OCI-M2 (cell line): ENCODE results near the gene MROH7.

Source experiments
- DNase-seq: peaks from one replicate; lab custom pipeline; 2025; ENCODE audit not compliant: unreplicated experiment; lab: John Stamatoyannopoulos, UW

The MROH7 gene

DNA sequence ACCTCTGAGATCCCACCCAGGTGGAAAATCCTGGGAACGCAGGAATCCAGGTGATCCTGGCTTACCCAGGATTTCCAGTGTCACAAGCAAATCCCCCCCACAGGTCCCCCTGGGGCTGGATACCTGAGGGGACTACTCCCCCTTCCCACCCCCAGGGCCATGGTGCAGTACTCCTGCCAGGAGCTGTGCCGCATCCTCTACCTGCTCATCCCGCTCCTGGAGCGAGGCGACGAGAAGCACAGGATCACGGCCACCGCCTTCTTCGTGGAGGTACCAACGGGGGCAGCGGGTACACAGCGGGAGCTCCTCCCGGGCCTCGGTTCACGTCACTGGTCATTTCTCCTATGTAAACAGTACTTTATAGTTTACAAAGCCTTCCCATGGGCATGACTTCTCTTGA is 53.6 kb downstream of the MROH7 start:
- no peak for DNase-seq

DNA sequence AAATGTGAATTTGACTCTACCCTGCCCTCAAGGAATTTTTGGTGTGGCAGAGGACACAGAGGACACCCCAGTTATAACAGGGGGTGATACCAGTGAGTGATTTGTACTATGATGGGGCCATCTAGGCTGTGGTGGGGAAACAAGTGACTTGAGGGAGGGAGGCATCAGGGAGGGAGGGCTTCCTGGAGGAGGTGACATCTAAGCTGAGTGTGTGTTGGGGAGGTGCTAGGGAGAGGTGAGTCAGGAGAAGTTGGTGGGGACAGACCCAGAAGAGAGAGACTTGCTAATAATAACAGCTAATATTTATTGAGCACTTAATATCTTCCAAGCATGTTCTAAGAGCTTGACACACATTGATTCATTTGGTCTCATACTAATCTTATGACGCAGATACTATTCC is 54.2 kb downstream of the MROH7 start:
- DNase-seq: no peak

DNA sequence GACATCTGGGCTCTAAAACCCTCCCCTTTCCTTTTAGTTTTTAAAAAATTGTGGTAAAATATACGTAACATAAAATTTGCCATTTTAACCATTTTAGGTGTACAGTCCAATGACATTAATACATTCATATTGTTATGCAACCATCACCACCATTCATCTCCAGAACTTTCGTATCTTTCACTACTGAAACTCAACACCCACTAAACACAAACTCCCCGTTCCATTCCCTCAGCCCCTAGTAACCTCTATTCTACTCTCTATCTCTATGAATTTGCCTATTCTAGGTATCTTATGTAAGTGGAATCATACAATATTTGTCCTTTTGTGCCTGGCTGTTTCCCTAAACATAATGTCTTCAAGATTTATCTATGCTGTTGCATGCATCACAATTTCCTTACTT is 54.7 kb downstream of the MROH7 start:
- DNase-seq: no peak

DNA sequence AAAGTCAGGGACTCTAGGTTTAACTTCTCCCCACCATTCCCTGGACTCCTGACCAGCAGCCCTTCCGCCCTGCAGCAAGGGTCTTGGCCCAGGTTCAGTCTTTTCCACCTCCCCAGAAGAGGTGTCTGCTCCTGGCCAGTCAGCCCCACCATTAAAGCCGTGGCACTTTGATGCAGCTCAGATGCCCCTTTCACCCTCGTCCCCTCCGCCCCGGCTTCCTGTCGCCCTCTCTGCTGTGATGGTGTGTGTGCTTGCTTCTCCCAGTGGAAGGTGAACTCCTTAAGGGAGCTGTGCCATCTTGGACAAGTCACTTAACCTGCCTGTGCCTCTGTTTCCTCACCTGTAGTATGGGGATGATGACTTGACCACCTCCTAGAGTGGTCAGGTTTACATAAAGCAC is 56.3 kb downstream of the MROH7 start:
- no peak for DNase-seq

DNA sequence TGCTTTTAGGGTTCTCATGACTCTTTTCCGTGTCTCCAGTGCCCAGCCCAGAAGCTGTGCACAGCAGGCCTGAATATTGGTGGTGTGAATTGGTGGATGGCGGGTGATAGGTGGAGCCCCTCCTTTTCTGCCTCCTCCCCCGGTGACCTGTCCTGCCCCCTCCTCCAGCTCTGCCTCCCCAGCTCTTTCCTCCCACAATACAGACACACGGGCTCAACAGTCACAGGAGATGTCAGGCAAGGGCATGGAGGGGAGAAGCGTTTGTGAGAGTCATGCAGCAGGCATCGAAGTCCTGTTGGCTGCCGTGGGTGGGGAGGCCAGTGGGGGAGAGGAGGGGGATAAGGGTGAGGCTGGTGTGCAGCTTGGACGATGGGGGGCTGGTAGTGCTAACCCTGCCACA is 56.8 kb downstream of the MROH7 start:
- no peak for DNase-seq

DNA sequence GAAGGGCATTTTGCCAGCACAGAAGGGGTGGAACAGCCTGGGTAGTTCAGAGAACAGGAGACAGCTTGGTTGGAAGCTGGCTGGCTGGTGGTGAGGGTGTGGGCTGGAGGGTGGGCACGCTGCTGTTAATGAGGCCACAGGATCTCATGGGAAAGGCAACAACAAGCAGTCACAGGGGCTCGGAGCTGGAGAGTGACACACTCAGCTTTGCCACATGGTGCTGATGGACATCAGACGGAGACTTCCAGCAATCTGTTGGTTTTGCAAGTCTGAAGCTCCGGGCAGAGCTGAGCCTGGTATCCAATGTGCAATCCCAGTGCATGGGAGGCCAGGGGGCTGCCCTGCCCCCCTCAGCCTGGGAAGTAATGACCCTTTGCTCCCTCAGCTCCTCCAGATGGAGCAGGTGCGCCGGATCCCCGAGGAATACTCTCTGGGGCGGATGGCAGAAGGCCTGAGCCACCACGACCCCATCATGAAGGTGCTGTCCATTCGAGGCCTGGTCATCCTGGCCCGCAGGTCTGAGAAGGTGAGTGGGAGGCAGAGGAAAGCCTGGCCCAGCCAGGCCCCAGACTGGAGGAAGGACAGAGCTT is 58.4 kb downstream of the MROH7 start:
- no peak for DNase-seq

DNA sequence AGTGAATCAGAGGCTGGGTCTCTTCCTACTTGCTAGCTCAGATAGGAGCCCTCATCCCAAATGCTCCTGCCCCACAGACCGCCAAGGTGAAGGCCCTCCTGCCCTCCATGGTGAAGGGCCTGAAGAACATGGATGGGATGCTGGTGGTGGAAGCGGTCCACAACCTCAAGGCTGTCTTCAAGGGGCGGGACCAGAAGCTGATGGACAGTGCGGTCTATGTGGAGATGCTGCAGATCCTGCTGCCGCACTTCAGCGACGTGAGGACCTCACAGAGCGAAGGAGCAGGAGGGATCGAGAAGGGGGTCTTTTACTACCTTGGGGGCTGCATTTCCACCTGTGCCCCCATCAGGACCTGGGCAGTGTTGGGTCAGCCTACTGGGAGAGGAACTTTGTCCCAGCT is 59.5 kb downstream of the MROH7 start:
- no peak for DNase-seq

DNA sequence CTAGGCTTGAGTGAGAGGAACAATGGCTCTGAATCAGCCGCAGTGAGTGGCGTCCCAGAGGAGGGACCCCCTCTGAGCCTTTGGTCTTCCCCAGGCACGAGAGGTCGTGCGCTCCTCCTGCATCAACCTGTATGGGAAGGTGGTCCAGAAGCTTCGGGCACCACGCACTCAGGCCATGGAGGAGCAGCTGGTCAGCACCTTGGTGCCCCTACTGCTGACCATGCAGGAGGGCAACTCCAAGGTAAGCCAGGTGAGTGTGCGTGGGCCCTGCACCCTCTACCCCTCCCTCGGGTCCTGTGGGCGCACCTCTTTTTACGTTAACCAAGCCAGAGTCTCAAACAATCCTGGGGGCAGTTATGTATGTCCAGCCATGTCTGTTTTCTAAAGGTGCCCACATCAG is 60.4 kb downstream of the MROH7 start:
- no peak for DNase-seq

DNA sequence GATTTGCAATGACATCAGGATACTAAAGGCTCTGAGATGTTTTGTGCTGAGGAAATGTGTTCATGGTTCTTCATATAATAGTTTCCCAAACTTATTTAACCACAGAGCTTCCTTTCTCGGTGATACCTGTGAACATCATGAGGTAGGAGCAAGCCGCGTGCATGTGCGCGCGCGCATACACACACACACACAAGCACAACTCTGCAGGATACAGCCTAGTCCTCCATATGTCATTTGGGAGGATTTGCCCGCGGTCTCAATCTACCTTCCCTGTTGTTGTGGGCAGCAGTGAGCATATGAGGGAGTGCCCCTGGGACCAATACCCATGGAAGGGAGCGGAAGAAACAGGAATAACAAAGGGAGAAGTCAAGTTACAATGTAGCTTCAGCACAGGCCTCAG is 61.9 kb downstream of the MROH7 start:
- DNase-seq: no peak

DNA sequence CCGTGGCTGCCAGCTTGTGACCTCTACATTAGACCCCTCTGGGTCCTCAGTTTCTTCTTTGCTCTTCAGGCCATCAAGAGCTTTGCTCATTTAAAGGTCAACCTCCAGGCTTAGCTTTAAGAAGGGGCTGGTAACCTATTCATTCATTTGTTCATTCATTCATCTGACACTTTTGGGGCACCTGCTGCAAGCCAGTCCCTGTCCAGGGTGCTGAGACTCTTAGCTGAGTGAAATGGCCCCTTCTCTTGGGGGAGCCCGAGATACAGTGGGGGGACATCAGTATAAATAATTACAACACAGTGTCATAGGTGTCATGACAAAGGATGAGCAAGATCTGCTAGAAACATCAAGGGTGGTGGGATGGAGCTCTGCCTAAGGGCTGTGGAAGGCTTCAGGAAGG is 63.6 kb downstream of the MROH7 start:
- DNase-seq: no peak

DNA sequence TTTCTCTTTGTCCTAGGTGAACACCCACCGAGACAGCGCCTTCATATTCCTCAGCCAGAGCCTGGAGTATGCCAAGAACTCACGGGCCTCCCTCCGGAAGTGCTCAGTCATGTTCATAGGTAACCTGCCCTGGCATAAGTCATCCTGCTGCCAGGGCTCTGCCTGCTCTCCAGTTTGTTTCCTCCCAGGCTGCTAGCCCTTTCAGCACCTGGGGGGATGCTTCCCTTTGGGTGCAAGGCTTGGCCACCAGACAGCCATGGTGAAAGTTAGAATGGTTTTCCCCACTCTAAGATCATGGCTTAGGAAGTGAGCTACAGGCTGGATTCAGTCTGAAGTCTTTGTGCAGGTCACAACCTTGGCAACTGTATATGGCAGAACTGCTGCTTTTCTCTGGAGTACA is 64.8 kb downstream of the MROH7 start:
- DNase-seq: no peak

DNA sequence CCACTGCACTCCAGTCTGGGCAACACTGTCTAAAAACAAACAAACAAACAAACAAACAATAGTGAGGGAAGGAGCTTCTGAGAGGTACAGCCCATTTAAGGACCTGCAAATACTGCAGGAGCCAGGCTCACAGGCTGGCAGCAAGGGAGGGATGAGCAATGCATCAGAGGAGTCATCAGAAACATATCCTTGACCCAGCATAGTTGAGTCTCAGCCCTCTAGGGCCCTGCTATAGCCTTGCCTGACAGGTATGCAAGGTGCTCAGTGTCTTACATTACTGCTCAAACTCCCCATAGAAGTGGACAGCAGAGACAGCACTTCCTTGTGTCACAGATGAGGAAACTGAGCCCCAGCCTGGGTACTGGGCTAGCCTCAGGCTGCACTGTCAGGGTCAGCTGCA is 66.8 kb downstream of the MROH7 start:
- DNase-seq: no peak

DNA sequence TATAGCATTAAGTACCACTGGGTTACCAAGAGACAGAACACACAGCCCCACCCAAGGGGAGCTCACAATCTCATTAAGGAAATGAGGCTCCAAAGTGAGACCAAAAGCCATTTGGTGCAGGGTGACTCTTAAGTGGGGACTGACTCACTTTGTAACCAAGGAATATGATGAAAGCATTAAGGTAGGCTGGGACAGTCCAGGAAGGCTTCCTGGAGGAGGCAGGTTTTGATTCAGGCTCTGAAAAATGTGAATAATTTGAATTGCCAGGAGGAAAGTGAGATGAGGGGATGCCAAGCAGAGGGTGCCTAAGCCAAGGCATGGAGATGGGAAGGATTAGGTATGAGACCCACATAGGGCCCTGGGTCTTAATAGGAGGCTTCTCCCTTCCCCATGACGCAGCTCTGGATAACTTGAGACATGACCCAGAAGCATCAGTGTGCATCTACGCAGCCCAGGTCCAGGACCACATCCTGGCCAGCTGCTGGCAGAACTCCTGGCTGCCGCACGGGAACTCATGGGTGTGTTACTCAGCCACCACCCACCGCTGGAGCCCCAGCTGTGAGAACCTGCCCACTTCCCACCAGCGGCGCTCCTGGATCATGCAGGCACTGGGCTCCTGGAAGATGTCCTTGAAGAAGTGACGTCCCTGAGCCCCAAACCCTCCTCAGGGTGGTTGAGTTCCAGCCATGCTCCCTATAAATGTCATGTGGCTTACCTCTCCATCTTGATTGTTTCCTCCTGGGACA is 68.1 kb downstream of the MROH7 start:
- DNase-seq: no peak

DNA sequence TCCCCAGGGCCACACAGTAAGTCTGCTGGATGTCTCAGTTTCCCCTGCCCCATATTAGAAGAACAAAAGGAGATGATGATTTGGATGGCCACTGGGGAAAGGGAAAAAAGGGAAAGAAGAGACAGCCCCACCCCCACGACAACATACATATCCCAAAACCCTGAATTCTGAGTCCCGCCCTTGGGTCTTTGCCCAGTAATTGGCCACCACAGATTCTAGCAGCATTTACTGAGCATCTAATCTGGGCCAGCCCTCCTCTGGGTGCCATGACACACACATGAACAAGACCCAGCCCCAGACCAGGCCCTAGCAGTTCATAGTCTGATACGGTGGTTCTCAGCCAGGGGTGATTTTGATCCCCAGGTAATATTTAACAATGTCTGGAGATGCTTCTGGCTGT is 68.8 kb downstream of the MROH7 start:
- no peak for DNase-seq

DNA sequence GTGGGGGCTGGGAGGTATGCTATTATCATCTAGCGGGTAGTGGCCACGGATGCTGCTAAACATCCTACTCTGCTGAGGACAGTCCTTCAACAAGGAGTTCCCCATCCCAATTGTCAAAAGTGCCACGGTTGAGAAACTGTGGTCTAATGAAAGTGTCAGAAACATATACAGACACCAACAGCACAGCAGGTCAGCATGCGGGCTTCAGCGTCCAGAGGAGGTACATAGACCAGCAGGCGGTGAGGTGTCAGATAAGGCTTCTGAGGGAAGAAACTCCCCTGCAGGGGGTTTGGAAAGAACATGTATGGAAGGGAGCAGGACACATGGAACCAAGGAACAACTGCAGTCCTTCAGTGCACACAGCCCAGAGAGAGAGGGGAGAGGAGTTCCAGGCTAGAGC is 69.3 kb downstream of the MROH7 start:
- no peak for DNase-seq

DNA sequence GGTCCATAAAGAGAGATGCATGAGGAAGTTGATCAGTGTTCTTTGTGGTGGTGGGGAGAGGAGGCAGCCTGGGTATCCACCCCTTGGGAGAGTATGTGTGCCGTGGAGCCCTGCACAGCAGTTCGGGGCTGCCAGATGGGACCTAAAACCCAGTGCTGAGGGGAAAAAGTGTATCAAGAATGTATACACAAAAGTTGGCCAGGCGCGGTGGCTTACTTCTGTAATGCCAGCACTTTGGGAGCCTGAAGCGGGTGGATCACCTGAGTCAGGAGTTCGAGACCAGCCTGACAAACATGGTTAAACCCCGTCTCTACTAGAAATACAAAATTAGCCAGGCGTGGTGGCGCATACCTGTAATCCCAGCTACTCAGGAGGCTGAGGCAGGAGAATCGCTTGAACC is 70.0 kb downstream of the MROH7 start:
- no peak for DNase-seq

DNA sequence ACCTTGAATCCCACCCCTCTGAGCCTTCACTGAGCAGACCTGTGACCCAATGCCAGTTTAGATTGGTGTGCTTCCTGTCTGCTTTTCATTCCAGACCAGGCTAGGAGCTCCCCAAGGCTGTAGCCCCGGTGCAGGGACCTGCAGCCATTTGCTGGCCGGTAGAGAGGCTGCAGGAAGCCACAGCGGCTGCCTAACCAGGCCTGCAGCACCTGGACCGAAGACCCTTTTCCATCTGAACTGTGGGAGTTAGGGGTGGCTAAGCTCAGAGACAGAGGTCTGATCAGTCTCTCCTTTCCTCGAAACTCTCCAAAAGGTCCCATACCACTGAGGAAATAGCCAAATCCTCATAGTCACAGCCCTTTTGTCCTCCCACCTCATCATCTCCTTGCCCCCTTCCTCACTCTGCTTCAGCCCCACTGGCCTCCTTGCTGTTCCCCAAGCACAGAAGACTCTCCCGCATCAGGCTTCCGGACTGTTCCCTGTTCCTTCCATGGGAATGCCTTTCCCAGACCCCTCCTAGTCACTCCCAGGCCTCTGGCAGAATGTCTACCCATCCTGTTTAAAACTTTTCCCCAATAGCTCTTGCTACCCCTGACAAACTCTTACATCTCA is 73.4 kb downstream of the MROH7 start:
- no peak for DNase-seq

DNA sequence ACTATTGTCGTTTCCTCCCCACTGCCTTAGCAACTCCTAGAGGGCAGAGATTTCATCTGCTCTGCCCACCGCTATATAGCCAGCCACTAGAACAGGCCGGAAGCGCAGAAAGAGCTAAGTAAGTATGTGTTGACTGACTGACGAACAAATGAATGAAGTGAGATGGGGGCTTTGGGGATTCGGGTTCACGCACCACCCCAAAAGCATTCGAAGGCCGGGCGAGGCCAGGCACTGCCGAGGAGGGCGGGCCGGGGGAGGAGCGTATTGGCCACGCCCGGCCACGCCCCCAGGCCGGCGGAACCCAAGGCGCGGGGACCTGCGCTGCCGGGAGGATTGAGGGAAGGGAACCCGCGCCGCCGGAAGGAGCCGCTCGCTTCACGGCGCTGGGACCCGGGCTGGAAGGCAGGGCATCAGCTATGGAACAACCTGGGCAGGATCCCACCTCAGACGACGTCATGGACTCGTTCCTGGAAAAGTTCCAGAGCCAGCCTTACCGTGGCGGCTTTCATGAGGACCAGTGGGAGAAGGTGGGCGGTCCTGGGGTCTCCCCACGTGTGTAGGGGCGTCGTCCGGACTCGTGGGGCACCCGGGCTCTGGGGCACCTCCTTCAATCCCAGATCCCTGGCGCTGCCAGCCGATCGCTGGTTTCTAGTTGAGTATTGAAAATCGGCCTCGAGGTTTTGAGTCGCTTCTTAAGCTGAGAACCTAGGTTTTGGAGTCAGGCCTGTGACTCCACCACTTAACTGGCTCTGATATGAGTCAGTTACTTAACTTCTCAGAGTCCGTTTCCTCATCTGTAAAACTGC is 74.1 kb downstream of the MROH7 start, which contains the start of gene TTC4:
TSS of gene TTC4 (plus strand) at position 369 of the 806 bp plus-strand sequence. CDS start at position 417, 48 bp downstream.
- peak; percentile 44 for DNase-seq

DNA sequence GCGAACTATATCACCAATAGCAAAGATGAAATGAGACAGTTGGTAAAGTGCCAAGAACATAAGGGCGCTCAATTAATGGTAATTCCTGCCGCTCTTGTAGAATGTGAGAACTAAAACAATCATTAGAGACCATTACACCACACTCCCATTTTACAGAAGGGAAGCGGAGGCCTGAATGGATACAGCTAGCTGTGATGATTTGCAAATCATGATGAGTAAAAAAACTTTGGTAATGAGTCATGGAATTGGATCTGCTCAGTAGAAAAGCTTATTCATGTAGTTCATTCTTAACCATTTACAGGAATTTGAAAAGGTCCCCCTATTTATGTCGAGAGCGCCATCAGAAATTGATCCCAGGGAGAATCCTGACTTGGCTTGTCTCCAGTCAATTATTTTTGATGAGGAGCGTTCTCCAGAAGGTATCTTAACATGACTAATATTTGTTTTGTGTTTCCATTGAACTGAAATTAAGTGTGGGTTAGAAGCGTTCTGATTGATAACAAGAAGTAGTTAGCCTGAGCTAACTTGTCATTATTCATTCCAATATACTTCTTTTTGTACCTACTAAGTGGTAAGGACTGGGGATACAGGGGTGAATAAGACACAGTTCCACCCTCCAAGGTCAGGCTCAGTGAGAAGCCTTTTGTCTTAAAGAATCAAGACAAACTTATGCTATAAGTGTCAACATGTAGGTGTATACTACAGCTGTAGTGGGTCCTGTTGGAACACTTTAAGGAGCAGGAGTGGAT is 74.9 kb downstream of the MROH7 start:
- no peak for DNase-seq

DNA sequence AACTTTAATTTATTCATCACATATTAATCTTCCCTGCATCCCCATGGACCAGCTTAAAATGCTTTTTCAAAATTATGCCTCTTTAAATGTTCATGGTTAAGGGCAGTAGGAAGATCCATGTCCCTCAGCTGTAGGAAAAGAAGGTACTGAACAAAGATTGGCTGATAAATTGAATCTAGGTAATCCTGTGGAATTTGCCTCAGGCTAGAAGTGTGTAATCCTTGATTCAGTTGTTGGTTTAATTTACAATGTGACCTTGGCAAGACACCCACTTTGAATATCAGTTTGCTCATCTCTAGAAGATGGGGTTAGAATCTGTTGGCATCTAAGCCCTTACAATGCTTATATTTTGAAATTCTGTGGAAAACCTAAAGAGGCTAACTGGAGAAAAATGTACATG is 80.1 kb downstream of the MROH7 start:
- DNase-seq: no peak

DNA sequence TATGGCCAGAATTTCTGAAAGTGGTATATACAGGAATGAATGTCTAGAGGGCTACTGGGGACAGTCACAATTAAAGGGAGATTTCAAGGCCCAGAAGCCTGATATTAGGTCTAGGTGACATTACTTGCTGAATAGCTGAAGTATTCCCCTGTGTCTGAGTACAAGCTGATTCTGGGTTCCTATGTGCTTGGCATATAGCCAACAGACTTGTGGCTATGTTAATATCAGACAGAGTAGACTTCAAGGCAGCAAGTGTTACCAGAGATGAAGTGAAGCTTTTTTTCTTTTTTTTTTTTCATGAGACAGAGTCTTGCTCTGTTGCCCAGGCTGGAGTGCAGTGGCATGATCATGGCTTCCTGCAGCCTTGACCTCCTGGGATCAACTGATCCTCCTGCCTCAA is 82.4 kb downstream of the MROH7 start:
- no peak for DNase-seq
